HFF-Myc (cell line): ENCODE measurements around the gene TFDP1.

Source experiments
- DNase-seq: peaks from one replicate; pipeline ENCODE4 v3.0.0-alpha.2; 2011; ENCODE audit warnings: low read depth; ENCODE audit errors: extremely low read depth
- H3K4me3 ChIP-seq: replicated peaks from 2 replicates; pipeline ENCODE4 v1.5.1; 2011; ENCODE audit warnings: low read depth, mild to moderate bottlenecking, control low read depth, low read length
- TF ChIP-seq, protein P1 (sequence below): IDR thresholded peaks from 2 replicates; pipeline ENCODE4 v1.5.1; 2012; ENCODE audit warnings: mild to moderate bottlenecking, low read depth, low read length, control low read depth; ENCODE audit errors: missing control alignments

Gene TFDP1

DNA sequence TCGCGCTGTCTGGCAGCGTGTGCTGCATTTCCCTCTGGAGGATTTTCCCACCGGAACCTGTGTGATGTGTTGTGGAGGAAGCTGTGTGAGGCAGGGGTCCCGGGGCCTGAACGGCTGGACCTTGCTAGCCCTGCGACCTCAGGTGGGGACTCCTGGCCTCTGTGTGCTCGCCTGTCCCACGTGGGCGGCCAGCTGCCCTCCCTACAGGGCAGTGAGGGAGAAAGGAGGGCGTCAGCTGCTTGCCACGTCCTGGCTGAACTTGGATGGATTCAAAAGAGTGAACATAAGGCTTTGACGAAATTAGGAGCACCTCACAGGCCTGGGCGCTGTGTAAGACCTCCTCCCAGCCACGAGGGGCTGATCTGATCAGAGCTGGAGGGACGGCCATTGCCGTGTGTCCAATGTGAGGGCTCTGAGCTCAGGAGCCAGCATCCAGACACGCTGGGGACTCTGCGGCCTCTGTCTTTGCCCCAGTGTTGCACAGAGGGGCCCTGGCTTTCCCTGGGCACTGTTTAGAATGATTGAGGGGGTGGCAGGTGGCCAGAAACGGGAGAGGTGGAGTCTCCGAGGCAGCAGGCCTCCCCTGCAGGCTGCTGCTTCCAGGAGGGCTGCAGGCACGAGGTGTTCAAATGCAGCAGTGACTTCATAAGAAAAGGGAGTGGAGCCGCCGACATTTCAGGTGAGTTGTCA lies 13.0 kb downstream of the TFDP1 start:
- no peak overlapping the region for H3K4me3 ChIP-seq
- TF ChIP-seq, protein P1, sequence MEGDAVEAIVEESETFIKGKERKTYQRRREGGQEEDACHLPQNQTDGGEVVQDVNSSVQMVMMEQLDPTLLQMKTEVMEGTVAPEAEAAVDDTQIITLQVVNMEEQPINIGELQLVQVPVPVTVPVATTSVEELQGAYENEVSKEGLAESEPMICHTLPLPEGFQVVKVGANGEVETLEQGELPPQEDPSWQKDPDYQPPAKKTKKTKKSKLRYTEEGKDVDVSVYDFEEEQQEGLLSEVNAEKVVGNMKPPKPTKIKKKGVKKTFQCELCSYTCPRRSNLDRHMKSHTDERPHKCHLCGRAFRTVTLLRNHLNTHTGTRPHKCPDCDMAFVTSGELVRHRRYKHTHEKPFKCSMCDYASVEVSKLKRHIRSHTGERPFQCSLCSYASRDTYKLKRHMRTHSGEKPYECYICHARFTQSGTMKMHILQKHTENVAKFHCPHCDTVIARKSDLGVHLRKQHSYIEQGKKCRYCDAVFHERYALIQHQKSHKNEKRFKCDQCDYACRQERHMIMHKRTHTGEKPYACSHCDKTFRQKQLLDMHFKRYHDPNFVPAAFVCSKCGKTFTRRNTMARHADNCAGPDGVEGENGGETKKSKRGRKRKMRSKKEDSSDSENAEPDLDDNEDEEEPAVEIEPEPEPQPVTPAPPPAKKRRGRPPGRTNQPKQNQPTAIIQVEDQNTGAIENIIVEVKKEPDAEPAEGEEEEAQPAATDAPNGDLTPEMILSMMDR: no peak
- DNase-seq: no peak

DNA sequence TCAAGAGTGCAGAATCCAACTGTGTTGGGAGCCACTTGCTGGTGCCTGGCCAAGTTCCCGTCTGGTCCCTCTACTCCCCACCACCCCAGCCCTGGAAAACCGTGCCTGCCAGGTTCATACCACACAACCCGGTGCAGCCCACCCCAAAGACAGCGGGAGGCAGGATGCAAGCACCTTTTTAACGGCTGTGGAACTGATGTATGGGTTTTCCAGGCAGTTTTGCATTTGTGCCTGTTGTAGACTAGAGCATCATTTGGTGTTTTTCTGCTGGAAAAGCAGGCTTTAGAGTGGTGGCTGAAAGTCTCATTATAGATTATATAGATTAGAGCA lies 13.5 kb downstream of the TFDP1 start:
- H3K4me3 ChIP-seq: no peak overlapping the region
- TF ChIP-seq, protein P1: no peak
- DNase-seq: no peak

DNA sequence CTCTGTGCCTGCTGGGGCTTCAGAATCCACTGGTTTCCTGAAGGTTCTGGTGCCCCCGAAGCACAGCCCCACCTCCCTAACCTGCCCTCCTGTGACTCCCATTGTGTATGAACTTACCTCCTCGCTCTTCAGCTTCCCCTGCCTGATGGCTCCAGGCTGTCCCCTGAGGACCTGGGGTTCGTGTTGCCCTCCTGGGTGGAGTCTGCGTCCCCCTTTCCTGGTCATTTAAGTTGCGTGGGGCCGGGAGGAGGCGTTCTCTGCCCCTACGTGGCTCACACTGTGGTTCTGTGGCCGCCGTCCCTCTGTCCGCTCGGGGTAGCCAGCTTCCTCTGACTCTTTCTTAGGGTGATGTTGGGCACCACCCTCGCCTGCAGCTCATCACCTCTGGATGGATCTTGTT lies 13.9 kb downstream of the TFDP1 start:
- TF ChIP-seq, protein P1: no peak
- no peak overlapping the region for H3K4me3 ChIP-seq
- no peak for DNase-seq

DNA sequence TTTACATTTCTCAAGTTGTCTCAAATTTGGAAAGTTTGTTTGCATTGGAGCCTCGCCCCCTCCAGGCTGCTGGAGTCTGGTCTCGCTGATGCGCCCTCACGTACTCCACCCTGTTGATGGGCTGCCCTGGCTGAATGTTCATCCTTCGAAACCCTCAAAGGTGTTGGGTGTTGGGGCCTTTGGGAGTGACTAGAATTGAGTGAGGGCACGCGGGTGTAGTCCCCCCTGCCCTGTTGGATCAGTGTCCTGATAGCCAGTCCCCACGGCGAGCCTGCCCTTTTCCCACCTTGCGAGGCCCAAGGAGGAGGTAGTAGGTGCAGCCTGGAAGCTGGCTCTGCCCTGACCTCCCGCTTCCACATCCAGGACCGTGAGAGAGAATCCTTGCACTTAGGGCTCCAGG lies 14.8 kb downstream of the TFDP1 start:
- no peak for DNase-seq
- H3K4me3 ChIP-seq: no peak overlapping the region
- TF ChIP-seq, protein P1: no peak

DNA sequence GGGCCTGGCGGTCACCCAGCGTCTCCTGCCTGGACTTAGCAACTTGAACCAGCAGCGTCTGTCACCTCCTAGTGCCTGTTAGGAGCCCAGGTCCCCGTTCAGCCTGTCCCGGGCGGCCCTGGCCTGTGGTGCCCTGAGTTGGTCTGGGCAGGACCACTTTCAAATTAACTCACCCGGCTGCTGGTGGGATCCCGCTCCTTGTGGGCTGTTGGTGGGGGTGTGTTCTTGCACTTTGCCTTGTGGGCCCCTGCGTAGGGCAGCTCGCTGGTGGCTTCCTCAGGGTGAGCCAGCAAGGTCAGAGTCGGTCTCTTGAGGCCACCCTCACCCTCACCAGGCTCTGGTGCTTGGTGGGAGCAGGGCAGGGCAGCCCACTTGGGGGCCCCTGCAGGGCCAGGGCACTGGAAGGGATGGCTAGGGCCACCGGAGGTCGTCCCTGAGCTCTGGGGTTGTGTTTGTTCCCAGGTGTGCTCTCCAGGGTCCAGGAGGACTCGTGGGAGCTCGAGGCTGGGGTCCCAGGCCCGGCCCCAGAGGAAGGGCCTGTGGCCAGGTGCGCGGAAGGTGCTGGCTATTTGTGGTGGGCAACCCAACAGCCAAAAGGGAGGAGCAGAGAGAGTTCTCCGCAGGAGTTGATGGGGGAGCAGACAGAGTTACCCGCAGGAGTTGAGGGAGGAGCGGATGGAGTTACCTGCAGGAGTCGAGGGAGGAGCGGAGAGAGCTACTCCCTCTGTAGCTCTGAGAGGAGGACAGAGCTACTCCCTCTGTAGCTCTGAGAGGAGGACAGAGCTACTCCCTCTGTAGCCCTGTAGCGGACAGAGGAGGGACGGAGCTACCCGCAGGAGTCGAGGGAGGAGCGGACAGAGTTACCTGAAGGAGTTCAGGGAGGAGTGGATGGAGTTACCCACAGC lies 16.9 kb downstream of the TFDP1 start:
- DNase-seq: no peak
- TF ChIP-seq, protein P1: no peak
- H3K4me3 ChIP-seq: no peak overlapping the region

GRCh38 chr13:113602291-113602988 lies 17.9 kb downstream of the TFDP1 start:
- no peak overlapping the region for H3K4me3 ChIP-seq
- TF ChIP-seq, protein P1: no peak
- no peak for DNase-seq
